Measurements from ENCODE around the gene CABP7.
"Not testable (repeated sequence)": the region's sequence is repeated elsewhere in the genome, so short reads cannot be mapped to it uniquely, and the experiment has no call there.

CABP7 gene

DNA sequence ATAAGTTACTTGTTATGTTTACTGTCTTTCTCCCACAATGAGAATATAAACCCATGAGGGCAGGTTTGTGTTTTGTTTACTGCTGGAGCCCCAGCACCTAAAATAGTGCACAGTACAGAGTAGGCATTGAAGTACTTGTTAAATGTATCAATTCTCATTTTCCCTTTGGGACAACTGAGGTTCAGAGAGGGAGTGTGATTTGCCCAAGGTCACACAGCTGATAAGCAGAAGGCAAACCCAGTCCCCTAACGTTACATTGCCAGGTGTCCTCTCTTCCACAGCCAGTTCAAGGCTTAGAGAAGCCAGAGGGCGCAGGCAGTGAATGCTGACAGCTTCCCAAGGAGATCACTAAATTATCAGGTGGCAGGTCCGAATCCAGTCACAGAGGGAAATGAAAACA lies 30.2 kb downstream of the CABP7 start:
- no peak for DNase-seq (ENCODE audit: low read depth)

DNA sequence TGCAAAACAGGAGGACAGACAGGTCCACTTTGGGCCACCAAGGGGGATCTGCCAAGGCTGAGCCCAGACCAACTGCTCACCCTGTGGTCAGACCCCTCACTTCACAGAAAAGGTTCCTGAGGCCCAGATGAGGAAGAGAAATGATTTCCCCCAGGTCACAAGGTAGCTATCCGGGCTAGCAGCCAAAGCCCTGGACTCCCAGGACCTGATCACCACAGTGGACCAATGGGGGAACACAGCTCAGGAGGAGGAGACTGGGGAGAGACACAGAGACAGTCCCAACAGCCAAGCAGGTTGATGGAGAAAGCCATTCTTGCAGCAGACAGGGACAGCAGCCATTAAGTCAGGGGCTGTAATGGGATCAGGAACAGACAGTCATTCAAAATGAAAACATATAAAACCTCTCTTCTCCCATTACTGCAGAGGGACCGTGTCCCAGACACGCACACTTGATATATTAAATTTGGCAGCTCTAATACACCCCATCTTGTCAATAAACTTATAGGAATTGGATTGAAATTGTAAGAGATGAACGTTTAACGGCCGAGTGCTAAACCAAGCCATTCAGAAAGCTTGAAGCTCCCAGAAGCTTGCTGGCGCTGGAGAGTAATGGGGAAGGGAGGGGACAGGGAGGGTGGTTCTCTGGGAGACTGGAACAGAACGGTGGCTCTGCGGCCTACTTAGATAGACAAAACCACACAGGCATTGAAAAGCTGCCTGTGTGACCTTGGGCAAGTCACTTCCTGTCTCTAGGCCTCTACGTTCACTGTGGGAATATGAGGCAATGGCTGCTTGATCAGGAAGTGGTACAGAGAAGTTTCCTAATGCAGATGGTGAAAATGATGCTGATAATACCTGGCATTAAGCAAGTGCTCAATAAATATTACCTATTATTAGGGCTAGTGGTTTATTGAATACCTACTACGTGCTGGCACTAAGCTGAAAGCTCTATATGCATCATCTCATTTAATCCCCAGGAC lies 31.0 kb downstream of the CABP7 start:
- DNase-seq (ENCODE audit: low read depth): no peak

DNA sequence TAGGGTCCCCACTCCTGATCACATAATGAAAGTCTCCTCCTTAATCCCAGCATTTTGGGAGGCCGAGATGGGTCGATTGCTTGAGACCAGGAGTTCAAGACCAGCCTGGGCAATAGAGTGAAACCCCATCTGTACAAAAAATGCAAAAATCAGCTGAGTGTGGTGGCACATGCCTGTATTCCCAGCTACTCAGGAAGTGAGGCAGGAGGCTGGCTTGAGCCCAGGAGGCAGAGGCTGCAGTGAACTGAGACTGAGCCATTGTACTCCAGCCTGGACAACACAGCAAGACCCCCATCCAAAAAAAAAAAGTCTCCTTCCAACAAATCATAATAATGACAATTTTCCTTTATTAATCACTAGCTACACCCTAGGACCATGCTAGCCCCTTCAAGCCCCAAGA lies 31.9 kb downstream of the CABP7 start:
- no peak for DNase-seq (ENCODE audit: low read depth)

DNA sequence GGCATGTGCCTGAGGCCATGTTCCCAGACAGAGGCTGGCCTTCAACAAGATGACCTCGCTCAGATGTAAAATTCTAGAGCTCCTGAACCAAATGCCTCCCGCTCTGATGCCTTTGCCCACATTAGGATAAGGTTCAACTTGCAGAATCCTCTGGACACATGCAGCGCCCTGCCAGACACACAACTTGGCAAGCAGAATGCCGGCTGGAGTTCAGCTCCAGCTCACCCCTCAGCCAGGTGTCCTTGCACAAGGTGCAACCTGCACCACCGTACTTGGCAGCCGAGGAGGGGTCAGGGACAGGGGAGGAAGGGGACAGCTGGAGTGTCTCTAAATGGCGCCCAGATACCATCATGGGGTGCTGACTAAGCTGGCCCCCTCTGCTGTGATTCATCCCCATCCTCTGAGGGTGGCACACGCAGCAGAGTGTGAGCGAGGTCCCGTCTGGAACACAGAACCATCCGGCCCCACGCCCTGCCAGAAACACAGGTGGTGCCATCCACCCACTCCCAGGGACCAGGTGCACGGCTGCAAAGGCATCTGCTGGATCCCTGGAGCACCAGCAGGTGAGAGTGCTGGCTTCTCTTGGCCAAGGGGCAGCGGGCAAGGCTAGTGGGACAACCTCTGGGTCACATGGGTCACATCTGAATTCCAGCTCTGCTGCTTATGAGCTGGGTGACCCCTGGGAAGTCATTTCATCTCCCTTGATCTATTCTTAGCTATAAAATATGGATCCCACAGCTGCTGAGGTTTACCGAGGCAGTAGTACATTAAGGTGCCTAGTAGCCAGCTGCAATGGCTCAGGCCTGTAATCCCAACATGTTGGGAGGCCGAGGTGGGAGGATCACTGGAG lies 34.2 kb downstream of the CABP7 start:
- no peak for DNase-seq (ENCODE audit: low read depth)

DNA sequence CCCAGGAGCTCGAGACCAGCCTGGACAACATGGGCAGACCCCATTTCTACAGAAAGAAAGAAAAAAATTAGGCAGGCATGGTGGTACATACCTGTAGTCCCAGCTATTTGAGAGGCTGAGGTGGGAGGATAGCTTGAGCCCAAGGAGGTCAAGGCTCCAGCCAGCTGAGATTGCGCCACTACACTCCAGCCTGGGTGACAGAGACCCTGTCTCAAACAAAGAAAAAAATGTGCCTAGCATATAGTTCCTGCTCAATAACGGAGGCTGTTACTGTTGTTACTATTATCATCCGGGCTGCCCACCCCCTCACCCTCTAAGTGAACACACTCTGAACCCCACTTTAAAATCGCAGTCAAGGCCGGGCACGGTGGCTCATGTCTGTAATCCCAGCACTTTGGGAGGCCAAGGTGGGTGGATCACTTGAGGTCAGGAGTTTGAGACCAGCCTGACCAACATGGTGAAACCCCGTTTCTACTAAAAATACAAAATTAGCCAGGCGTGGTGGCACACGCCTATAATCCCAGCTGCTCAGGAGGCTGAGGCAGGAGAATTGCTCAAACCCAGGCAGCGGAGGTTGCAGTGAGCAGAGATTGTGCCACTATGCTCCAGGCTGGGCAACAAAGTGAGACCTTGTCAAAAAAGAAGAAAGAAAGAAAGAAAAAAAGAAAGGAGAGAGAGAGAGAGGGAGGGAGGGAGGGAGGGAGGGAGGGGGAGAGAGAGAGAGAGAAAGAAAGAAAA lies 35.0 kb downstream of the CABP7 start:
- not testable (repeated sequence) for DNase-seq (ENCODE audit: low read depth)

DNA sequence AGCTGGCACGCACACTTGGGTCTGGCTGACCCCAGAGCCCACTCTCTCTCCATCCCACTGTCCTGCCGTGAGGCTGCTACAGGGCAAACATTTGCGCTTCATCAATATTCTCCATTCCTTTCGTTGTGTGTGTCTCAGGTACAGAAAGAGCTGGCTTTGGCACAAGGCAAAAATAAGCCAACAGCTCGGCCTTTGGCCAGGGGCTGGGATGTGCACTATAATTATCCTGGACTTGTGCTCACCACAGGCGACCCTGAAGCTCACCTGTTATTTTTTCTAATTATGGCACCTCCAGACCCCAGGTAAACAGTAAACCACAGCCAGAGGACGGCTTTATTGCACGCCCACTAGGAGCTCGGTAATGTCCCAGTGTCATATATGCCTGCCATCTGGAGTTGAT lies 36.1 kb downstream of the CABP7 start:
- no peak for DNase-seq (ENCODE audit: low read depth)

DNA sequence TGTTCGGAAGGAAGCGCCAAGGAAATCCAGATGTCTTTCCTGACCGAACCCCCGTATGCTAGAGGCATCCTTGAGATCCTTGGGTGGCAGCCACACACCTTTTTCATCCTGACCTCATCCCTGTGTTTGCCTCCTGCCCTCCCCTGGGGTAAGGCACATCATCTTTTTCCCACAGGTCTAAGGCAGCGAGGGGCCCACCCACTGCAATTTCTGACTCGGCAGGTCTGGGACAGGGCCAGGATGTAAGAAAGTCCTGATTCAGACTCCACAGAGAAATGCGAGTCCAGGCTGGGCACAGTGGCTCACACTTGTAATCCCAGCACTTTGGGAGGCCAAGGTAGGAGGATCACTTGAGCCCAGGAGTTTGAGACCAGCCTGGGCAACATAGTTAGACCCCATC lies 36.5 kb downstream of the CABP7 start:
- no peak for DNase-seq (ENCODE audit: low read depth)

DNA sequence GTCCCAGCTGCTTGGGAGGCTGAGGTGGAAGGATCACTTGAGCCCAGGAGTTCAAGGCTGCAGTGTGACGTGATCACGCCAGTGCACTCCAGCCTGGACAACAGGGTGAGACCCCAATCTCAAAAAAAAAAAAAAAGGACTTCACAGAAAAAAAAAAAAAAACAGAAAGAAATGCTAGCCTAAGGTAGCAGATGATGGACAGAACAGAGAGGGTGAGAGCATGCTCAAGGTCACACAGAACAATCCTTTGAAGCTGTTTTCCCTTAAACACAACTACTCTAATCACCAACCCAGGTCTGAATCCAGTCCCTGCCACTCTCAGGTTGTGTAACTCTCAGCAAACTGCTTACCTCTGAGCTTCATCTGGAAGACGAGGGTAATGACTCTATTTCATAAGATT lies 37.3 kb downstream of the CABP7 start:
- no peak for DNase-seq (ENCODE audit: low read depth)

DNA sequence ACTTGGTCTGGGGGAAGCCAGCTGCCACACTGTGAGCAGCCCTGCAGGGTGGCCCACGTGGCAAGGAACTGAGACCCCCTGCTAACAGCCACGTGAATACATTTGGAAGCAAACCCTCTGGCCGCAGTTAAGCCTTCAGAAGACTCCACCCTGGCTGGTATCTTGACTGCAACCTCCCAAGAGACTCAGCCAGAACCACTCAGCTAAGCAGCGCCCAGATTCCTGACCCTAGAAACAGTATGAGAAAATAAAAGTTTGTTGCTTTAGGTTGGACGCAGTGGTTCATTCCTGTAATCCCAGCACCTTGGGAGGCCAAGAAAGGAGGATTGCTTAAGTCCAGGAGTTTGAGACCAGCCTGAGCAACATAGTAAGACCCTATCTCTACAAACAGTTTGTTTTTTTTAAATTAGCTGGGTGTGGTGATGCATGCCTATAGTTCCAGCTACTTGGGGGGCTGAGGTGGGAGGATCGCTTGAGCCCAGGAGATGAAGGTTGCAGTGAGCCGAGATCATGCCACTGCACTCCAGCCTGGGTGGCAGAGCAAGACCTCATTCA lies 38.3 kb downstream of the CABP7 start:
- DNase-seq (ENCODE audit: low read depth): no peak

DNA sequence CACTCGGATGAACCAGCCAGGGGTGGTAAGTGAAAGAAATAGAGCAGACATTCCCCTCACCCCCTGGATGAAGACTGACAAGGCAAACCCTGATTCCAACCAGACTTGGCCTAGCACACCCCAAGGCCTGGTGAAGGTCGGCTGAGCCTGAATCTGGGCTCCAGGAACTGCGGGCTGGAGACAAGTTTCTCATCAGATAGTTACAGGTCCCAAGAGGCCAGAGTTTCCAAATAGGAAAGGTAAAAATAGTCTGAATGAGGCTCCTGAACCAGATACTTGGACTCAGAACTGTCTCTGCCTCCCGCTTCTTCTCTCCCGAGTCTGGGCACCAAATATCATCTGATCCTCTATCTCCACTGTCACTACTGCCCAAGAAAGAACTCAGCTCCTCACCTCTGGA lies 39.2 kb downstream of the CABP7 start:
- DNase-seq (ENCODE audit: low read depth): no peak

DNA sequence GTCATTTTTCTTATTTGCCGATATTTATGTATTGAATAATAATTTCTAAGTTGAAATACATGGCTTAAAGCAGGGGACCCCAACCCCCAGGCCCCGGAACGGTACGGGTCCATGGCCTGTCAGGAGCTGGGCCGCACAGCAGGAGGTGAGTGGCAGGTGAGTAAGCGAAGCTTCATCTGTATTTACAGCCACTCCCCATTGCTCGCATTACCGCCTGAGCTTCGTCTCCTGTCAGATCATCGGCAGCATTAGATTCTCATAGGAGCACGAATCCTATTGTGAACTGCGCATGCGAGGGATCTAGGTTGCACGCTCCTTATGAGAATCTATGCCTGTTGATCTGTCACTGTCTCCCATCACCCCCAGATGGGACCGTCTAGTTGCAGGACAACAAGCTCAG lies 42.5 kb downstream of the CABP7 start:
- DNase-seq (ENCODE audit: low read depth): no peak

DNA sequence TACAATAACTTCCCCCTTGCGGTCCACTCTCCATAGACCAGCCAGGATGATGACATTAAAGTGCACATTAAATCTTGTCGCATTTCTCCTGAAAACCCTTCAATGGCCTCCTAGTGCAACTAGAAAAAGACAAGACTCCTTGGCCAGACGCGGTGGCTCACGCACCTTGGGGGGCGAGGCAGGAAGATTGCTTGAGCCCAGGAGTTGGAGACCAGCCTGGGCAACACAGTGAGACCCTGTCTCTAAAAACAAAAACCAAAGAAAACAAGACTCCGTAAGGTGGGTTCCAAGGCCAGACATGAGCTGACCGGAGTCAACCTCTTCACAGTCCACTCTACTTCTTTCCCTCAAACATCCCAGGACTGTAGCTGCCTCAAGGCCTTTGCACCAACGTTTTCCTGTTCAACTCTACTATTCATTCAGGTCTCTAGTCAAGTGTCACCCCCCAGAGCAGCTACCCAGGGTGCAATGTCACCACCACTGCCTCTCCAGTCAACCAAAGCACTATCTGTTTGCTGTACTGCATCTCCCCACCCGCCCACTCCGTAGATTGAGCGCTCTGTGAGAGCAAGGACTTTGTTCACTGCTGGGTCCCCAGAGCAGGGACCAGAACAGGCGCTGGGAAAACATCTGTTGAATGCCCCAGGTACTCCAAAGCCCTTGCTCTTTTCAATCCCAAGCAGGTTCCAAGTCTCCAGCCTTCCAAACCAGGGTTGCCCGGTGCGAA lies 46.3 kb downstream of the CABP7 start:
- DNase-seq (ENCODE audit: low read depth): no peak

DNA sequence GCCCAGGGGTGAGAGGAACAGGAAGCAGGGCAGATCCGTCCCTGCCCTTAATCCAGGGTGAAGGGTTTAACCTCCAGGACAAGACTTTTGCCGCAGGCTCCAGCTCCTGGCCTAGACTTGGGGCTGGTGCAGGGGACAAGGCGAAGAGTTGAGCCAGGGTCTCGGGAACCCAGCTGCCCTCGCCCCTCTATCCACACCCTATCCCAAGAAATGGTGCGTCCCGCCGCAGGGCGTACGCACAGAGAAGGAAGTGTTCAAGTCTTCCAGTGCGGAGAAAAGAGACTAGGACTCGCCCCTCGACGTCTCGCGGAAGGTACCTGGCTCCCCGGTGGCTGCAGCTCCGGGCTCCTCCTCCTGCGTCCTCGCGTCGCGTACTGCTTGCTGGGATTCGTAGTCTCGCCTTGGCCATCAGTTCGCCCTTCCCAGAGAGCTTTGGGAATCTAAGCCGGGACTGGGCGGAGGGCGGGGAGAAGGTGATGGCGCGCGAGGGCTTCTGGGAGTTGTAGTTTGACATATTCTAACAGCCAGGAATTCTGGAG lies 46.9 kb downstream of the CABP7 start, which contains the start of gene ZMAT5:
ZMAT5 (minus strand) TSS at position 376 of the 539 bp plus-strand sequence. CDS start 18,463 bp downstream, outside the sequence.
- DNase-seq (ENCODE audit: low read depth): peak; percentile 84

DNA sequence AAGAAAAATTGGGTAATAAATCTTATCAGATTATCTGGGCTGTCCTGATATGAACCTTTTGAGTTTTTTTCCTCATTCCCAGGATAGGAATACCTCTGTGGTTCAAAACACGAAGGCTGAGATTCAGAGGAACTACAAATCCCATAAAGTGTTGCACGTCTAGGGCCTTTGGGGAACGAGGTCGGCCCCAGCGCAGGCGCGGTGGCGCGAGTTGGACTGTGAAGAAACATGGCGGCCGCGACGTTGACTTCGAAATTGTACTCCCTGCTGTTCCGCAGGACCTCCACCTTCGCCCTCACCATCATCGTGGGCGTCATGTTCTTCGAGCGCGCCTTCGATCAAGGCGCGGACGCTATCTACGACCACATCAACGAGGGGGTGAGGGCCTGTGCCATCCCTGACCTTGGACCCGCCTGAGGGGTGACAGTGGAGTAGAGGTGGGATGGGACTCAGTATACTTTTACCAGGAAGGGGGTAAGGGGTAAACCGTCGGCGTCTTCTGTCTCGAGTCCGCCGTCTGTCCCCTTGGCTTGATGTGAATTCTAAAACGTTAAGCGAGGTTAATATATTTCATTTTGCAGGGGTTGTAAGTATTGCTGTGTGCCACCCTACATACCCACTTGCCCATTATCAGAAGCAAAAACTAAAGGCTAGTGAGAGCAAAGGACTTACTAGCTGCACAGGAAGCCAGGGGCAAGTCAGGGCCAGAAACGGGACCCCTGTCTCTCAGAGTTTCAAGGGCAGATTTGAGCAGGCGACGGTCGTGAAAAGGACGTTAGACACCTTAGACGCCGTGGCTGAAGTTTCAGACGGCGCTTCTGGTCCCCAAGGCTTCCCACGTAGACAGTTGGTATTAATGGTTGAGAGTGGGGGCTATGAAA lies 47.6 kb downstream of the CABP7 start, which contains the start of gene UQCR10:
UQCR10 (plus strand) TSS at position 199 of the 881 bp plus-strand sequence; CDS start at position 229, 30 bp downstream.
- peak; percentile 91 for DNase-seq (ENCODE audit: low read depth)

DNA sequence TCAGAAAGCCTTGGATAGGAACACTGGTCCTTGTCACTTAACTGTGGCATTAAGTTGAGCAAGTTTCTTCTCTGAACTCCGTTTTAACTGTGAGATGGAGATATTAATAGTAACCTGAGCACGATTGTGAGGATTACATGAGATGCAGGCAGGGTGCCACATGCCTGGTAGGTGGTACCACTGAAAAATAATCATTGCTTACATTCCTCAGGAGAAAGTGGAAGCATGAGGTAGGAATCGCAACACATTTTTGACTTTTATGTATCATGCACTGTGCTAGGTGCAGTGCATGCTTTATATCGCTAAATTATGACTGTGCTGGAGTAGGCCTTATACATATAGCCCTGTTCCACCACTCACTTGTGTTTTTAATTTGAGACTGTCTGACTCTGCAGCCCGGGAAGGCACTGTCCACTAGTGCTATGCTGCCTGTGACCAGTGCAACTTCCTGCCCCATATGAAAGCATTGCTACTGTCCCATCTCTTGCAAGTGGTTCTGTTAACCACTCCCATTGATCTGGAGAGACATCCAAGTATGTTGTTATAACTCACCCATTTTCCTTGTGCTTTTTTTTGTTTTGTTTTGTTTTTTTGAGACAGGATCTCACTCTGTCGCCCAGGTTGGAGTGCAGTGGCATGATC lies 48.4 kb downstream of the CABP7 start:
- DNase-seq (ENCODE audit: low read depth): no peak

DNA sequence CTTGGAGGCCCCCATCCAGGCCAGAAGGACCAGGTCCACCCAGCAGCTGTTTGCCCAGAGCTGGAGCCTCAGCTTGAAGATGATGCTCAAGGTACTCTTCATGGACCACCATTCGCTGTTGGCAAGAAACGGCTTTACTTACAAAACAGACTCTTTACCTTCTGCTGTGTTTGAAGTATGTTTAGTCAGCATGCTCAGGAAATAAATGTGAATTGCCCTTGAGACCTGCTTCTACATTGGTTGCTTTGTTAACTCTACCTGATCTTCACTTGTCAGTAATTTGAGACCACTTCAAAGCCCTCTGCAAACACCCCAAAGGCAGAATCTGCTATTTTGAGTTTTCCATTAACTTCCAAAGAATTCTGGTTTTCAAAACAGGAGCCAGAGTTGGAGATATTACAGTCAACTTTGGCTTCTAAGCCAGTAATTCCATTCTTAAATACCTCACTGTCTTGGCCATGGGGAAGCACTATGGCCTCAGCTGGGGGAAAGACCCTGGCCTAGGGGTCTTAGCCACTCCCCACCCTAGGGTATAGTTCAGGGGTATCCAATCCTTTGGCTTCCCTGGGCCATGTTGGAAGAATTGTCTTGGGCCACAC lies 50.0 kb downstream of the CABP7 start:
- DNase-seq (ENCODE audit: low read depth): no peak

DNA sequence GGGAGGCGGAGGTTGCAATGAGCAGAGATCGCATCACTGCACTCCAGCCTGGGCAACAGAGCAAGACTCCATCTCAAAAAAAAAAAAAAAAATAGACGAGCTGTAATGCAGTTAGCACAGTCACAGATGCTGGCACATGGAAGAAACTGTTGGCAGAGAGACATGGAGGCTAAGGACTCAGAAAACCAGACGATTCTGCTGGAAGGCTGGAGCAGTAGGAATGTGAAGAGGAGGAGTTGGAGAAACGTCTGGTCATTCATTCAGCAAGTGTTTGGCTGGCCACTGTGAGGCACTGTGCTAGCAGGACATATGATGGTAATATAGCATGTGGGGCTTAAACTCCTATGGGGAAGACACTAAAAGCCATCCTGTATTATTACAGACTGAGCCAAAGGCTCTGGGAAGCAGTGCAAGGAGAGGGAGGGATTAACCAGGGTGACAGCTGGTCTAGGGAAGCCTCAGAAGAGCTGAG lies 52.4 kb downstream of the CABP7 start:
- no peak for DNase-seq (ENCODE audit: low read depth)

DNA sequence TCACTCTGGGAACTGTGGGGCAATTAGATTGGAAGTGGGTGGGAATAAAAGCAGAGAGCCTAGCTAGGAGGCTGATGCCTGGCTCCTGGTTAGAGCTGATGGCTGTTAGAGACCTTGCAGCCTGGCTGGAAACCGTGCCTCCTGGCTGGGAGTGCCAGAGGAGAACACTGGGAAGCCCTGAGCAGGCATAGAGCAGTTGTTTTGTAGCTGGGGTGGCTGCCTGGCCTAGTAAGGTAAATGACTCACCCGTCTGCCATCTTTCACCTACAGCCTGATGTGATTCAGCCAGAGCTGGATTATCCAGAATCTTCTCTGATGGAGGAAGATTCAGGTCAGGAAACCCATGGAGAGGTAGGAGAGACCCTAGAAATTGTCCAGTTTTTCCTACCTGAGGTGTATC lies 53.4 kb downstream of the CABP7 start:
- DNase-seq (ENCODE audit: low read depth): no peak

DNA sequence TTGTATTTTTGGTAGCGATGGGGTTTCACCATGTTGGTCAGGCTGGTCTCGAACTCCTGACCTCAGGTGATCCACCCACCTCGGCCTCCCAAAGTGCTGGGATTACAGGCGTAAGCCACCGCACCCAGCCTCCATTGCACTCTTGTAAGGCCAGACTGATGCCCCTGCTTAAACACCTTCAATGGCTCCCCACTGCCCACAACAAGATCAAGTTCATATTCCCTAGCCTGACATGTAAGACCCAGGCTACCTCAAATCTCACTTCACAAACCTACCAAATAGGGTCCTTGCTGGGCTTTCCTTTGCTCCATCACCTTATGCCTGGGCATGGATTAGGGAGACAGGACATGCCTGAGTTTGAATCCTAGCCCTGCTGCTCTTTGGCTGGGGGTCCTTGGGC lies 60.4 kb downstream of the CABP7 start:
- no peak for DNase-seq (ENCODE audit: low read depth)

All from stimulated activated CD8-positive, alpha-beta memory T cell treated with anti-CD3 and anti-CD28 coated beads, Interleukin-4, amount 100 ng/mL, for 24 hours (primary cell).